Ishikawa (cell line): ENCODE results near the gene NPAT.

Source experiments
- CEBPB ChIP-seq: IDR thresholded peaks from 2 replicates; pipeline ENCODE4 v1.6.1; 2012
- CREB1 ChIP-seq: IDR thresholded peaks from 2 replicates; pipeline ENCODE4 v1.6.1; 2012; ENCODE audit warnings: low read depth
- EGR1 ChIP-seq: IDR thresholded peaks from 2 replicates; pipeline ENCODE4 v1.6.1; 2012
- EP300 ChIP-seq: IDR thresholded peaks from 2 replicates; pipeline ENCODE4 v1.6.1; 2012; ENCODE audit warnings: borderline replicate concordance
- FOXM1 ChIP-seq: IDR thresholded peaks from 2 replicates; pipeline ENCODE4 v1.6.1; 2012; ENCODE audit warnings: low read depth, borderline replicate concordance
- NFIC ChIP-seq: IDR thresholded peaks from 2 replicates; pipeline ENCODE4 v1.6.1; 2012
- RAD21 ChIP-seq: IDR thresholded peaks from 2 replicates; pipeline ENCODE4 v1.6.1; 2012; ENCODE audit warnings: low read depth
- TAF1 ChIP-seq: IDR thresholded peaks from 2 replicates; pipeline ENCODE4 v1.6.1; 2012; ENCODE audit warnings: low read depth, mild to moderate bottlenecking
- TEAD4 ChIP-seq: IDR thresholded peaks from 2 replicates; pipeline ENCODE4 v1.6.1; 2012
- USF1 ChIP-seq: IDR thresholded peaks from 2 replicates; pipeline ENCODE4 v1.6.1; 2012
- ZBTB7A ChIP-seq: IDR thresholded peaks from 2 replicates; pipeline ENCODE4 v1.6.1; 2012; ENCODE audit warnings: low read depth
- TF ChIP-seq, protein P1 (sequence below): IDR thresholded peaks from 2 replicates; pipeline ENCODE4 v1.6.1; 2012
- TF ChIP-seq, protein P2 (sequence below): IDR thresholded peaks from 2 replicates; pipeline ENCODE4 v1.6.1; 2012; ENCODE audit warnings: low read depth, mild to moderate bottlenecking

DNA sequence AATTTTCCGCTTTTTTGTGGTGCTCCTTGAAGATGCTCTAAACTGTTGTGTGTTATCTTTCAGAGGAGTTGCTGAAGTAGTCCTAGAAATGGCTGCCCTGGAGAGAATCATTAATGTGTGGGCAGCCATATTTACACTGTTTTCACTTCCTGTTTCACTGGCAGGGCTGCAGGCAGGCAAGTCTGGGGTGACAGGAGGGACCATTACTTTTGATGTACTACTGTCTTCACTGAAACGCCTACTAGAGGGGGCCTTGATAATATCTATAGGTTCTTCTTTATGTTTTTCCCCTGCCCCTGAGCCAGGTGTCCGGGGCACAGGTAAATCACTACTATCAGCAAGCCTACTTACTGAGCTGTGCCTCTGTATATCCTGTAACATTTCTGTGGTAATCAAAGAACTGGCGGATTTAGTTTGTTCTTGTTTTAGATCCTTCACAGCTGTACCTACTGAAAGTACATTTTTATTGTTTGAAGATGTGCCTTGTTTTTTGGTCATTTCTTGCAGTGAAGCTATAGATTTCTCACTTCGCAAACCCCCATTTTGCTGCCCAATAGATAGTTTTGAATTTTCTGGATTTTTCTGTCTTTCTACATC, 61.4 kb downstream of the NPAT start:
- no peak for TF ChIP-seq CREB1
- TF ChIP-seq, protein P1, sequence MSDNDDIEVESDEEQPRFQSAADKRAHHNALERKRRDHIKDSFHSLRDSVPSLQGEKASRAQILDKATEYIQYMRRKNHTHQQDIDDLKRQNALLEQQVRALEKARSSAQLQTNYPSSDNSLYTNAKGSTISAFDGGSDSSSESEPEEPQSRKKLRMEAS: no peak
- no peak for TF ChIP-seq USF1
- no peak for TF ChIP-seq EGR1
- no peak for TF ChIP-seq TAF1
- no peak for TF ChIP-seq NFIC
- TF ChIP-seq, protein P2, sequence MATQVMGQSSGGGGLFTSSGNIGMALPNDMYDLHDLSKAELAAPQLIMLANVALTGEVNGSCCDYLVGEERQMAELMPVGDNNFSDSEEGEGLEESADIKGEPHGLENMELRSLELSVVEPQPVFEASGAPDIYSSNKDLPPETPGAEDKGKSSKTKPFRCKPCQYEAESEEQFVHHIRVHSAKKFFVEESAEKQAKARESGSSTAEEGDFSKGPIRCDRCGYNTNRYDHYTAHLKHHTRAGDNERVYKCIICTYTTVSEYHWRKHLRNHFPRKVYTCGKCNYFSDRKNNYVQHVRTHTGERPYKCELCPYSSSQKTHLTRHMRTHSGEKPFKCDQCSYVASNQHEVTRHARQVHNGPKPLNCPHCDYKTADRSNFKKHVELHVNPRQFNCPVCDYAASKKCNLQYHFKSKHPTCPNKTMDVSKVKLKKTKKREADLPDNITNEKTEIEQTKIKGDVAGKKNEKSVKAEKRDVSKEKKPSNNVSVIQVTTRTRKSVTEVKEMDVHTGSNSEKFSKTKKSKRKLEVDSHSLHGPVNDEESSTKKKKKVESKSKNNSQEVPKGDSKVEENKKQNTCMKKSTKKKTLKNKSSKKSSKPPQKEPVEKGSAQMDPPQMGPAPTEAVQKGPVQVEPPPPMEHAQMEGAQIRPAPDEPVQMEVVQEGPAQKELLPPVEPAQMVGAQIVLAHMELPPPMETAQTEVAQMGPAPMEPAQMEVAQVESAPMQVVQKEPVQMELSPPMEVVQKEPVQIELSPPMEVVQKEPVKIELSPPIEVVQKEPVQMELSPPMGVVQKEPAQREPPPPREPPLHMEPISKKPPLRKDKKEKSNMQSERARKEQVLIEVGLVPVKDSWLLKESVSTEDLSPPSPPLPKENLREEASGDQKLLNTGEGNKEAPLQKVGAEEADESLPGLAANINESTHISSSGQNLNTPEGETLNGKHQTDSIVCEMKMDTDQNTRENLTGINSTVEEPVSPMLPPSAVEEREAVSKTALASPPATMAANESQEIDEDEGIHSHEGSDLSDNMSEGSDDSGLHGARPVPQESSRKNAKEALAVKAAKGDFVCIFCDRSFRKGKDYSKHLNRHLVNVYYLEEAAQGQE: no peak
- TF ChIP-seq RAD21: no peak
- no peak for TF ChIP-seq EP300
- no peak for TF ChIP-seq TEAD4
- no peak for TF ChIP-seq ZBTB7A
- TF ChIP-seq FOXM1: no peak
- no peak for TF ChIP-seq CEBPB
